Neuronal stem cell (in vitro differentiated cells): ENCODE measurements around the gene GRAMD2A.
A peak's percentile ranks its signal among the peaks of the same experiment; 100 is the strongest.

Source experiments
- DNase-seq: peaks from one replicate; pipeline ENCODE4 v3.0.0-alpha.2; 2013; ENCODE audit warnings: low spot score
- H2AFZ ChIP-seq: one replicate; pipeline ENCODE4 v1.6.1; 2013; ENCODE audit warnings: mild to moderate bottlenecking, low read length, inconsistent platforms
- H2AK5ac ChIP-seq: 2 replicates; pipeline ENCODE4 v1.6.1; 2013; ENCODE audit warnings: low read depth, mild to moderate bottlenecking, inconsistent platforms, low read length, moderate library complexity, mixed read lengths
- H2BK120ac ChIP-seq: 2 replicates; pipeline ENCODE4 v1.6.1; 2013; ENCODE audit warnings: low read depth, mild to moderate bottlenecking, inconsistent platforms, low read length, moderate library complexity, mixed read lengths
- H2BK12ac ChIP-seq: one replicate; pipeline ENCODE4 v1.6.1; 2013; ENCODE audit warnings: low read length, inconsistent platforms
- H2BK15ac ChIP-seq: 2 replicates; pipeline ENCODE4 v1.6.1; 2013; ENCODE audit warnings: mild to moderate bottlenecking, low read length, inconsistent platforms, mixed read lengths
- H2BK5ac ChIP-seq: one replicate; pipeline ENCODE4 v1.6.1; 2013; ENCODE audit warnings: inconsistent platforms, mild to moderate bottlenecking, low read length, moderate library complexity
- H3K14ac ChIP-seq: one replicate; pipeline ENCODE4 v1.6.1; 2013; ENCODE audit warnings: low read length, inconsistent platforms
- H3K18ac ChIP-seq: 2 replicates; pipeline ENCODE4 v1.6.1; 2013; ENCODE audit warnings: low read length, inconsistent platforms
- H3K23ac ChIP-seq: 2 replicates; pipeline ENCODE4 v1.6.1; 2013; ENCODE audit warnings: low read depth, mild to moderate bottlenecking, mixed read lengths, low read length, inconsistent platforms; ENCODE audit not compliant: poor library complexity
- H3K27ac ChIP-seq: replicated peaks from 3 replicates; pipeline ENCODE4 v1.5.1; 2013; ENCODE audit warnings: low read length, inconsistent platforms
- H3K27me3 ChIP-seq, 3 experiments: 2 replicates each; pipeline ENCODE4 v1.6.1; 2013; ENCODE audit warnings: low read length in 3 of 3, mild to moderate bottlenecking in 2 of 3, inconsistent platforms in 1 of 3, low read depth in 1 of 3, mixed read lengths in 1 of 3, moderate library complexity in 1 of 3; ENCODE audit not compliant: control insufficient read depth in 3 of 3, insufficient read depth in 3 of 3
- H3K36me3 ChIP-seq, 2 donors: replicated peaks in 1 of 2; 2 replicates each; pipeline ENCODE4 v1.6.1; 2013; ENCODE audit warnings: low read length in 2 of 2; ENCODE audit not compliant: control insufficient read depth in 2 of 2, insufficient read depth in 2 of 2
- H3K4ac ChIP-seq: 2 replicates; pipeline ENCODE4 v1.6.1; 2013; ENCODE audit warnings: inconsistent platforms, mild to moderate bottlenecking, low read length, moderate library complexity
- H3K4me1 ChIP-seq, 2 donors: 1 replicate in 1 of 2; 2 replicates in 1 of 2; pipeline ENCODE4 v1.6.1; 2013; ENCODE audit warnings: low read length in 2 of 2, low read depth in 1 of 2; ENCODE audit not compliant: control insufficient read depth in 2 of 2, insufficient read depth in 1 of 2
- H3K4me2 ChIP-seq: one replicate; pipeline ENCODE4 v1.6.1; 2013; ENCODE audit warnings: mild to moderate bottlenecking, low read length, inconsistent platforms; ENCODE audit not compliant: insufficient read depth, poor library complexity, severe bottlenecking
- H3K4me3 ChIP-seq, 2 donors: 2 replicates each; pipeline ENCODE4 v1.5.1; 2013; ENCODE audit warnings: low read length in 2 of 2, mild to moderate bottlenecking in 2 of 2, inconsistent platforms in 1 of 2, moderate library complexity in 1 of 2
- H3K79me1 ChIP-seq: one replicate; pipeline ENCODE4 v1.6.1; 2013; ENCODE audit warnings: low read depth, mild to moderate bottlenecking, inconsistent platforms, low read length, moderate library complexity
- H3K9ac ChIP-seq: one replicate; pipeline ENCODE4 v1.6.1; 2013; ENCODE audit warnings: mild to moderate bottlenecking, low read depth, low read length, inconsistent platforms; ENCODE audit not compliant: poor library complexity
- H3K9me3 ChIP-seq, 2 donors: replicated peaks in 1 of 2; 2 replicates each; pipeline versions ENCODE3 to v1.6.1; 2013; ENCODE audit warnings: low read length in 2 of 2, mild to moderate bottlenecking in 2 of 2, inconsistent platforms in 1 of 2, low read depth in 1 of 2, mixed read lengths in 1 of 2, moderate library complexity in 1 of 2; ENCODE audit not compliant: control insufficient read depth in 2 of 2, insufficient read depth in 1 of 2
- H4K8ac ChIP-seq: one replicate; pipeline ENCODE4 v1.6.1; 2013; ENCODE audit warnings: low read depth, mild to moderate bottlenecking, inconsistent platforms, low read length, moderate library complexity
- H4K91ac ChIP-seq: one replicate; pipeline ENCODE4 v1.6.1; 2013; ENCODE audit warnings: low read length, low read depth, mild to moderate bottlenecking, inconsistent platforms; ENCODE audit not compliant: poor library complexity
- WGBS, 2 donors: extraction: QIAGEN DNeasy Blood & Tissue Kit; methylation state at CpG; one replicate each; pipeline ENCODE4 v1.1.7; 2013; ENCODE audit warnings: missing lambda C conversion rate in 2 of 2, mixed read lengths in 1 of 2; ENCODE audit not compliant: insufficient read length in 2 of 2, insufficient replicate concordance in 1 of 2; ENCODE audit errors: extremely low coverage in 2 of 2; 5-methylcytosine and 5-hydroxymethylcytosine counted together

The GRAMD2A gene

DNA sequence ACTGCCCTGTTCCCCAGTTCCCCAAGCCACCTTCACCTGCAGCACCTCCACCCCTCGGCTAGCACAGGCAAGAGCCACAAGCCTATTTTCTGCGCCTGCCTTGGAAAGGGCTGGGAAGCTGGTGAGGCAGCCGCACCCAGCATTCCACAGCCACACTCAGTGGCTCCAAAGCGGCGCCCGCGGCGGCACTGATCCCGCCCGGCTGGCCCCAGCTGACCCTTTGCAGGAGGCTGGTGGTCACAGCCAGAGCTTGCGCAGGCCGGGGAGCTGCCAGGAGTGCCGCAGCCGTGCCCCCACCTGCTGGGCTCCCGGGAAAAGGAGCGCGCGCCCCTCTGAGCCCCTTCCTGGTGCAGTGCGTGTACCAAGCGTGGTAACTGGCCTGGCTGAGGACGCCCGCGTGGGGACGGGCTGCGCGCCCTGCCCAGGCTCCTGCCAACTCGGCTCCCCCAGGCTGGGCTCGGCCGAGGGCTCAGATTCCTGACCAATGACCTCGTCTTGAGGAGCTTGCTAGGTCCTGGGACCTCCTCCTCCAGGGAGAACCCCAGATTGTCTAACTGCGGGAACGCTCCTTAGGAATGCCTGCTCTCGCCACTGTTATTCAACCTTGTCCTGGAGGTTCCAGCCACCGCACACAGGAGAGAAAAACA lies 13.3 kb downstream of the GRAMD2A start:
- no CpG with 5 or more reads among the region's 34 CpGs for WGBS, 2 donors
- peak; percentile 37 for DNase-seq
- no peak overlapping the region for H2AK5ac ChIP-seq
- H3K79me1 ChIP-seq = no peaks in the 10 kb centered on the region
- peak overlapping the region; percentile 92 for H3K4me2 ChIP-seq
- H2BK120ac ChIP-seq = no peak overlapping the region
- no peak overlapping the region for H4K8ac ChIP-seq
- peak overlapping the region; percentile 61 for H3K9ac ChIP-seq
- H2BK15ac ChIP-seq = peak overlapping the region; percentile 78
- peaks cover 22 to 27% of the 10 kb centered on the region in 2 donors for H3K4me1 ChIP-seq
- H3K9me3 ChIP-seq = no peaks in the 10 kb centered on the region
- H3K18ac ChIP-seq = peak overlapping the region; percentile 94
- peak overlapping the region; percentile 52 for H3K23ac ChIP-seq
- no peak overlapping the region for H2BK5ac ChIP-seq
- no peak overlapping the region for H3K4ac ChIP-seq
- H3K4me3 ChIP-seq = peak overlapping the region in 1 of 2 donors; percentile 71
- no peak overlapping the region for H2BK12ac ChIP-seq
- no peaks in the 10 kb centered on the region for H3K36me3 ChIP-seq
- no peak overlapping the region for H4K91ac ChIP-seq
- H3K27ac ChIP-seq = no peak overlapping the region
- H3K14ac ChIP-seq = peak overlapping the region; percentile 47
- H2AFZ ChIP-seq = peak overlapping the region; percentile 83
- H3K27me3 ChIP-seq = peaks cover 0 to 37% (median 8%) of the 10 kb centered on the region in 3 experiments

DNA sequence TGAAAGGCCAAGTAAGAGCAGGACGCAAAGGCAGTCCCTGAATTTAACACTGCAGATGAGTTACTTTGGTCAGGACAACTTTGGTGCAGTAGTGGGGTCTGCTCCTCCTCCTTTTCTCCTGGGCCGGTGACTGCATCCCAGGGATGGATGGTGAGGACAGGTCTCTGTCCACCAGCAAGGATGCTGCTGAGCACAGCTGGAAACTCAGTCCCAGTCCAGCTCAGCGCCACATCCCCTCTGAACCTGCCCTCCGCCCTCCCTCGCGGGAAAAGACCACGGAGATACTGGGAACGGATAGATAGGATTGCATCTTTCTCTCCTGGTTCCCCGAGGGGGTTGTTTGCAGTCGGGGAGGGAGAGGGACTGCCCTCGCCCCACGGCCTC lies 13.8 kb downstream of the GRAMD2A start:
- H2AK5ac ChIP-seq = no peak overlapping the region
- no peak overlapping the region for H2BK5ac ChIP-seq
- H2BK15ac ChIP-seq = peak overlapping the region; percentile 78
- H3K14ac ChIP-seq = peak overlapping the region; percentile 47
- H2AFZ ChIP-seq = peak overlapping the region; percentile 83
- no peaks in the 10 kb centered on the region for H3K9me3 ChIP-seq
- no peaks in the 10 kb centered on the region for H3K36me3 ChIP-seq
- H4K91ac ChIP-seq = no peak overlapping the region
- peak overlapping the region in 1 of 2 donors; percentile 71 for H3K4me3 ChIP-seq
- H3K4ac ChIP-seq = no peak overlapping the region
- H3K18ac ChIP-seq = peak overlapping the region; percentile 80
- H3K23ac ChIP-seq = peak overlapping the region; percentile 52
- H2BK120ac ChIP-seq = no peak overlapping the region
- no peak overlapping the region for H4K8ac ChIP-seq
- H3K4me2 ChIP-seq = peak overlapping the region; percentile 92
- peak overlapping the region; percentile 53 for H3K9ac ChIP-seq
- H3K27me3 ChIP-seq = peaks cover 0 to 37% (median 8%) of the 10 kb centered on the region in 3 experiments
- H3K79me1 ChIP-seq = no peaks in the 10 kb centered on the region
- no peak for DNase-seq
- H2BK12ac ChIP-seq = no peak overlapping the region
- WGBS, 2 donors = no CpG with 5 or more reads among the region's 12 CpGs
- no peak overlapping the region for H3K27ac ChIP-seq
- H3K4me1 ChIP-seq = peaks cover 25 to 31% of the 10 kb centered on the region in 2 donors

GRCh38 chr15:72182673-72183072 lies 14.9 kb downstream of the GRAMD2A start:
- no peaks in the 10 kb centered on the region for H3K79me1 ChIP-seq
- no peak overlapping the region for H4K91ac ChIP-seq
- no peak overlapping the region for H2BK12ac ChIP-seq
- no peak overlapping the region for H3K4ac ChIP-seq
- DNase-seq = no peak
- H3K9me3 ChIP-seq = no peaks in the 10 kb centered on the region
- peaks cover 25 to 31% of the 10 kb centered on the region in 2 donors for H3K4me1 ChIP-seq
- peaks cover 0 to 41% (median 8%) of the 10 kb centered on the region in 3 experiments for H3K27me3 ChIP-seq
- H3K23ac ChIP-seq = no peak overlapping the region
- no peak overlapping the region for H3K14ac ChIP-seq
- no peak overlapping the region for H2BK5ac ChIP-seq
- no peak overlapping the region for H2AK5ac ChIP-seq
- no CpG with 5 or more reads among the region's 3 CpGs for WGBS, 2 donors
- H2AFZ ChIP-seq = no peak overlapping the region
- no peak overlapping the region for H3K18ac ChIP-seq
- no peak overlapping the region for H3K27ac ChIP-seq
- H3K36me3 ChIP-seq = no peaks in the 10 kb centered on the region
- H3K4me3 ChIP-seq = no peak overlapping the region
- no peak overlapping the region for H4K8ac ChIP-seq
- H2BK120ac ChIP-seq = no peak overlapping the region
- H3K4me2 ChIP-seq = no peak overlapping the region
- no peak overlapping the region for H2BK15ac ChIP-seq
- H3K9ac ChIP-seq = no peak overlapping the region

DNA sequence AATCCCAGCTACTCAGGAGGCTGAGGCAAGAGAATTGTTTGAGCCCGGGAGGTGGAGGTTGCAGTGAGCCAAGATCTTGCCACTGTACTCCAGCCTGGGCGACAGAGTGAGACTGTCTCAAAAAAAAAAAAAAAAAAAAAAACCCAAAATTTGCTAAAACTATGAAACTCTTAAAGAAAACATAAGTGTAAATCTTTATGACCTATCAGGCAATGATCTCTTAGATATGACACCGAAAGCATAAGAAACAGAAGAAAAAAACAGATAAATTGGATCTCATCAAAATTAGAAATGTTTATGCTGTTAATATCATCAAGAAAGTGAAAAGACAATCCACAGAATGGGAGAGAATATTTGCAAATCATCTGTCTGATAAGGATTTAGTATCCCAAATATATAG lies 15.3 kb downstream of the GRAMD2A start:
- no peak overlapping the region for H2BK15ac ChIP-seq
- no peak for DNase-seq
- no peak overlapping the region for H2BK12ac ChIP-seq
- H2AK5ac ChIP-seq = no peak overlapping the region
- peaks cover 25 to 31% of the 10 kb centered on the region in 2 donors for H3K4me1 ChIP-seq
- WGBS, 2 donors = no CpG with 5 or more reads among the region's 3 CpGs
- no peak overlapping the region for H2BK5ac ChIP-seq
- peaks cover 0 to 45% (median 8%) of the 10 kb centered on the region in 3 experiments for H3K27me3 ChIP-seq
- H3K14ac ChIP-seq = no peak overlapping the region
- H4K8ac ChIP-seq = no peak overlapping the region
- H3K4me3 ChIP-seq = no peak overlapping the region
- H4K91ac ChIP-seq = no peak overlapping the region
- H3K4ac ChIP-seq = no peak overlapping the region
- H3K27ac ChIP-seq = no peak overlapping the region
- H3K23ac ChIP-seq = no peak overlapping the region
- H3K18ac ChIP-seq = no peak overlapping the region
- H3K4me2 ChIP-seq = no peak overlapping the region
- H3K36me3 ChIP-seq = no peaks in the 10 kb centered on the region
- H2AFZ ChIP-seq = no peak overlapping the region
- no peaks in the 10 kb centered on the region for H3K79me1 ChIP-seq
- no peaks in the 10 kb centered on the region for H3K9me3 ChIP-seq
- no peak overlapping the region for H2BK120ac ChIP-seq
- no peak overlapping the region for H3K9ac ChIP-seq
